SK-N-MC (cell line): Measurements from ENCODE around the gene PRICKLE2.

Experiments used
- DNase-seq: peaks from one replicate; pipeline ENCODE4 v3.0.0-alpha.2; 2011; ENCODE audit warnings: low read depth, low spot score
- H3K27ac ChIP-seq: fragments of 200-600 bp; sonication (generic); 2 replicates; pipeline ENCODE4 v1.5.1; 2016; ENCODE audit warnings: mixed run types
- H3K36me3 ChIP-seq: fragments of 200-600 bp; sonication (generic); 2 replicates; pipeline ENCODE4 v1.6.1; 2017; ENCODE audit warnings: antibody characterized with exemption, low read length, mixed read lengths; ENCODE audit not compliant: insufficient read depth
- H3K4me3 ChIP-seq: fragments of 200-600 bp; sonication (generic); 2 replicates; pipeline ENCODE4 v1.5.1; 2016
- H3K9ac ChIP-seq: fragments of 200-600 bp; sonication (generic); 2 replicates; pipeline ENCODE4 v1.8.0; 2017; ENCODE audit warnings: mixed run types, mixed read lengths; ENCODE audit not compliant: insufficient read length
- H3K9me3 ChIP-seq: fragments of 200-600 bp; sonication (generic); 2 replicates; pipeline ENCODE4 v1.6.1; 2017; ENCODE audit warnings: low read depth, mild to moderate bottlenecking, antibody characterized with exemption, low read length, moderate library complexity, mixed read lengths
- EZH2 ChIP-seq: fragments of 200-600 bp; sonication (generic); IDR thresholded peaks from one replicate; pipeline ENCODE4 v1.6.1; 2017; ENCODE audit warnings: antibody characterized with exemption
- FOXP2 ChIP-seq: optimal IDR thresholded peaks from 2 replicates; pipeline ENCODE3; 2011; ENCODE audit warnings: mild to moderate bottlenecking, moderate library complexity; ENCODE audit not compliant: insufficient read depth; ENCODE audit errors: extremely low read length, control extremely low read depth
- POLR2AphosphoS5 ChIP-seq: IDR thresholded peaks from 2 replicates; pipeline ENCODE4 v1.6.1; 2012; ENCODE audit warnings: mild to moderate bottlenecking, low read depth, low read length, borderline replicate concordance

PRICKLE2 gene

GRCh38 chr3:64209866-64210621, 15.2 kb downstream of the PRICKLE2 start:
- TF ChIP-seq POLR2AphosphoS5 (no peak), EZH2 (no peak), FOXP2 (no peak)
- Histone ChIP-seq H3K9ac (no peak overlapping the region), H3K36me3 (no peaks in the 10 kb centered on the region), H3K4me3 (no peak overlapping the region), H3K27ac (no peak overlapping the region), H3K9me3 (no peaks in the 10 kb centered on the region)
- DNase-seq = no peak

GRCh38 chr3:64207289-64208080, 17.8 kb downstream of the PRICKLE2 start:
- Histone ChIP-seq H3K36me3 (no peaks in the 10 kb centered on the region), H3K9ac (no peak overlapping the region), H3K27ac (no peak overlapping the region), H3K4me3 (no peak overlapping the region), H3K9me3 (no peaks in the 10 kb centered on the region)
- TF ChIP-seq EZH2 (no peak), FOXP2 (no peak), POLR2AphosphoS5 (no peak)
- DNase-seq = no peak

- H3K27ac ChIP-seq = no peak overlapping the region
- H3K9me3 ChIP-seq = no peaks in the 10 kb centered on the region
- TF ChIP-seq FOXP2 (no peak), POLR2AphosphoS5 (no peak), EZH2 (no peak)
- no peak overlapping the region for H3K4me3 ChIP-seq
- H3K36me3 ChIP-seq = no peaks in the 10 kb centered on the region
- no peak for DNase-seq
- no peak overlapping the region for H3K9ac ChIP-seq
Observed at GRCh38 chr3:64203969-64204908, 21.0 kb downstream of the PRICKLE2 start.

- Histone ChIP-seq H3K9me3 (no peaks in the 10 kb centered on the region), H3K9ac (no peak overlapping the region), H3K4me3 (no peak overlapping the region), H3K27ac (no peak overlapping the region), H3K36me3 (no peaks in the 10 kb centered on the region)
- TF ChIP-seq EZH2 = no peak
- no peak for TF ChIP-seq POLR2AphosphoS5
- no peak for TF ChIP-seq FOXP2
- no peak for DNase-seq
Observed at GRCh38 chr3:64203216-64203615, 22.1 kb downstream of the PRICKLE2 start.

- Histone ChIP-seq H3K27ac (no peak overlapping the region), H3K4me3 (no peak overlapping the region), H3K36me3 (no peaks in the 10 kb centered on the region), H3K9me3 (no peaks in the 10 kb centered on the region), H3K9ac (no peak overlapping the region)
- TF ChIP-seq POLR2AphosphoS5 (no peak), FOXP2 (no peak), EZH2 (no peak)
- no peak for DNase-seq
Observed at GRCh38 chr3:64199932-64200331, 25.3 kb downstream of the PRICKLE2 start.

GRCh38 chr3:64196236-64196929, 28.9 kb downstream of the PRICKLE2 start:
- Histone ChIP-seq H3K36me3 (no peaks in the 10 kb centered on the region), H3K9me3 (no peaks in the 10 kb centered on the region), H3K9ac (no peak overlapping the region), H3K27ac (no peak overlapping the region), H3K4me3 (no peak overlapping the region)
- no peak for DNase-seq
- TF ChIP-seq FOXP2 (no peak), EZH2 (no peak), POLR2AphosphoS5 (no peak)

- no peak overlapping the region for H3K4me3 ChIP-seq
- DNase-seq = no peak
- no peaks in the 10 kb centered on the region for H3K36me3 ChIP-seq
- H3K9me3 ChIP-seq = no peaks in the 10 kb centered on the region
- H3K27ac ChIP-seq = no peak overlapping the region
- no peak overlapping the region for H3K9ac ChIP-seq
- TF ChIP-seq EZH2 (no peak), POLR2AphosphoS5 (no peak), FOXP2 (no peak)
Observed at GRCh38 chr3:64195789-64196188, 29.5 kb downstream of the PRICKLE2 start.
